GM23248 (cell line): ENCODE data around the gene SLC37A3. TPM values are rescaled to one million over a fixed set of nuclear protein-coding genes. Genes with fewer than 3 reads are reported as not detected.

ENCODE experiments used
- DNase-seq: peaks from one replicate; pipeline ENCODE4 v3.0.0-alpha.2; 2015
- H2AFZ ChIP-seq: fragments of 200-600 bp; sonication (generic); 2 replicates; pipeline ENCODE4 v1.6.1; 2016; ENCODE audit warnings: antibody characterized with exemption
- H3F3A ChIP-seq: fragments of 200-600 bp; sonication (generic); 2 replicates; pipeline ENCODE4 v1.6.1; 2016; ENCODE audit warnings: mild to moderate bottlenecking, antibody characterized with exemption, mixed run types; ENCODE audit not compliant: insufficient read depth
- H3K27ac ChIP-seq: fragments of 200-600 bp; sonication (generic); 2 replicates; pipeline ENCODE4 v1.5.1; 2016; ENCODE audit warnings: mild to moderate bottlenecking
- H3K27me3 ChIP-seq: fragments of 200-600 bp; sonication (generic); replicated peaks from 2 replicates; pipeline ENCODE4 v1.6.1; 2016; ENCODE audit warnings: mild to moderate bottlenecking; ENCODE audit not compliant: insufficient read depth
- H3K36me3 ChIP-seq: fragments of 200-600 bp; sonication (generic); 2 replicates; pipeline ENCODE4 v1.6.1; 2016; ENCODE audit warnings: low read depth, mild to moderate bottlenecking
- H3K4me1 ChIP-seq: fragments of 200-600 bp; sonication (generic); 2 replicates; pipeline ENCODE4 v1.6.1; 2016; ENCODE audit warnings: mild to moderate bottlenecking; ENCODE audit not compliant: insufficient read depth
- H3K4me2 ChIP-seq: fragments of 200-600 bp; sonication (generic); one replicate; pipeline ENCODE4 v1.6.1; 2016; ENCODE audit warnings: mild to moderate bottlenecking; ENCODE audit not compliant: unreplicated experiment
- H3K4me3 ChIP-seq: fragments of 200-600 bp; sonication (generic); 2 replicates; pipeline ENCODE4 v1.5.1; 2016; ENCODE audit warnings: mild to moderate bottlenecking
- H3K79me2 ChIP-seq: fragments of 200-600 bp; sonication (generic); 2 replicates; pipeline ENCODE4 v1.6.1; 2016; ENCODE audit warnings: mild to moderate bottlenecking; ENCODE audit not compliant: insufficient read depth
- H3K9ac ChIP-seq: fragments of 200-600 bp; sonication (generic); 2 replicates; pipeline ENCODE4 v1.6.1; 2016; ENCODE audit warnings: mild to moderate bottlenecking
- H3K9me2 ChIP-seq: fragments of 200-600 bp; sonication (generic); 2 replicates; pipeline ENCODE4 v1.6.1; 2016; ENCODE audit warnings: mixed run types, mild to moderate bottlenecking, moderate library complexity; ENCODE audit not compliant: insufficient read depth
- H3K9me3 ChIP-seq: fragments of 200-600 bp; sonication (generic); one replicate; pipeline ENCODE4 v1.6.1; 2017; ENCODE audit warnings: low read depth
- H4K20me1 ChIP-seq: fragments of 200-600 bp; sonication (generic); 2 replicates; pipeline ENCODE4 v1.6.0; 2016; ENCODE audit not compliant: insufficient read depth
- EZH2 ChIP-seq: fragments of 200-600 bp; sonication (generic); IDR thresholded peaks from 2 replicates; pipeline ENCODE4 v1.6.1; 2018; ENCODE audit warnings: antibody characterized with exemption, mild to moderate bottlenecking; ENCODE audit not compliant: insufficient read depth, poor library complexity, severe bottlenecking
- EZH2phosphoT487 ChIP-seq: fragments of 200-600 bp; sonication (generic); IDR thresholded peaks from 2 replicates; pipeline ENCODE4 v1.6.1; 2018; ENCODE audit warnings: antibody characterized with exemption, moderate library complexity, mild to moderate bottlenecking, low read depth; ENCODE audit not compliant: insufficient read depth
- WGBS, 2 experiments: methylation state at CpG; one replicate each; pipeline ENCODE4 v1.1.6; 2015 to 2017; ENCODE audit warnings: low lambda C conversion rate in 2 of 2, low coverage in 1 of 2; ENCODE audit errors: missing lambda C conversion rate in 2 of 2; 5-methylcytosine and 5-hydroxymethylcytosine counted together
- in situ Hi-C: fragments of 300-500 bp; cut with MboI; formaldehyde crosslinking; loops from 2 replicates; pipeline ENCODE4 v1.15.0; 2020
- polyA plus RNA-seq: library from polyadenylated mRNA; unstranded; fragments of >200 nt; fragmentation: Nextera tagmentation; extraction: Ambion mirVana; gene quantifications from 2 replicates; pipeline ENCODE4 v1.2.1, GENCODE V29; 2016
- total RNA-seq: library from RNA; depleted of rRNA; stranded (reverse); fragments of >200 nt; shearing (Covaris generic); gene quantifications from 2 replicates; pipeline ENCODE4 v1.2.3, GENCODE V29; 2014

SLC37A3 gene
- total and polyA plus RNA-seq, 2 experiments from 2014 or later: 39.8 to 61.7 TPM

- no peaks in the 10 kb centered on the region for H4K20me1 ChIP-seq
- H3K9me2 ChIP-seq: no peaks in the 10 kb centered on the region
- no peaks in the 10 kb centered on the region for H3K27me3 ChIP-seq
- H3K4me1 ChIP-seq: peaks cover 21% of the 10 kb centered on the region
- H3K4me2 ChIP-seq: peak overlapping the region; percentile 72
- H3K9me3 ChIP-seq: no peaks in the 10 kb centered on the region
- H3K9ac ChIP-seq: peak overlapping the region; percentile 84
- peak overlapping the region; percentile 72 for H2AFZ ChIP-seq
- peak overlapping the region; percentile 57 for H3K4me3 ChIP-seq
- in situ Hi-C loops: loop anchor here (25.0 kb wide), 1 partner anchor 712 kb away; no protein-coding TSS in a partner anchor
- peaks cover 10% of the 10 kb centered on the region; the same call in 1 of the 2 replicates for H3K36me3 ChIP-seq
- peak overlapping the region; percentile 98 for H3K27ac ChIP-seq
- WGBS, 2 experiments: 4 to 5% methylated on average over 8 of the region's 8 CpGs
- H3F3A ChIP-seq: peaks cover 27% of the 10 kb centered on the region
- peak; percentile 79 for DNase-seq
- TF ChIP-seq EZH2phosphoT487: no peak
- TF ChIP-seq EZH2: no peak
- no peaks in the 10 kb centered on the region for H3K79me2 ChIP-seq
Measured at GRCh38 chr7:140349144-140349771, 49.1 kb downstream of the SLC37A3 start.

- no peak for TF ChIP-seq EZH2
- no peak for TF ChIP-seq EZH2phosphoT487
- Histone ChIP-seq H3K27me3 (no peaks in the 10 kb centered on the region), H4K20me1 (no peaks in the 10 kb centered on the region), H3K27ac (peak overlapping the region; percentile 98), H3F3A (peaks cover 27% of the 10 kb centered on the region), H3K9me2 (no peaks in the 10 kb centered on the region), H3K4me2 (peak overlapping the region; percentile 72), H3K4me1 (peaks cover 21% of the 10 kb centered on the region), H3K79me2 (no peaks in the 10 kb centered on the region), H3K36me3 (peaks cover 8% of the 10 kb centered on the region; the same call in 1 of the 2 replicates), H3K9me3 (no peaks in the 10 kb centered on the region), H3K9ac (peak overlapping the region; percentile 84), H2AFZ (peak overlapping the region; percentile 72), H3K4me3 (peak overlapping the region; percentile 57; the same call in 1 of the 2 replicates)
- 29 to 31% methylated on average over 13 of the region's 13 CpGs for whole genome bisulfite sequencing, 2 experiments
- DNase-seq: peak; percentile 98
- in situ Hi-C loops: loop anchor here (25.0 kb wide), 1 partner anchor 711 kb away; no protein-coding TSS in a partner anchor
Measured at GRCh38 chr7:140348161-140348849, 50.0 kb downstream of the SLC37A3 start.

- in situ Hi-C loops: loop anchor here (25.0 kb wide), 1 partner anchor 710 kb away; no protein-coding TSS in a partner anchor
- Histone ChIP-seq H3F3A (peaks cover 27% of the 10 kb centered on the region), H3K4me1 (peaks cover 21% of the 10 kb centered on the region), H2AFZ (no peak overlapping the region), H3K79me2 (no peaks in the 10 kb centered on the region), H4K20me1 (no peaks in the 10 kb centered on the region), H3K36me3 (peaks cover 13% of the 10 kb centered on the region; the same call in 1 of the 2 replicates), H3K27ac (peak overlapping the region; percentile 98; the same call in 1 of the 2 replicates), H3K9me3 (no peaks in the 10 kb centered on the region), H3K9me2 (no peaks in the 10 kb centered on the region), H3K9ac (no peak overlapping the region), H3K4me3 (no peak overlapping the region), H3K4me2 (no peak overlapping the region), H3K27me3 (no peaks in the 10 kb centered on the region)
- no peak for TF ChIP-seq EZH2phosphoT487
- no peak for TF ChIP-seq EZH2
- 90 to 93% methylated on average over 5 of the region's 5 CpGs for WGBS, 2 experiments
- no peak for DNase-seq
Measured at GRCh38 chr7:140347218-140347617, 51.1 kb downstream of the SLC37A3 start.

GRCh38 chr7:140345426-140345825 lies 52.9 kb downstream of the SLC37A3 start:
- no peaks in the 10 kb centered on the region for H4K20me1 ChIP-seq
- H3K27me3 ChIP-seq: no peaks in the 10 kb centered on the region
- TF ChIP-seq EZH2 (no peak), EZH2phosphoT487 (no peak)
- no peak overlapping the region for H2AFZ ChIP-seq
- H3K4me1 ChIP-seq: peaks cover 21% of the 10 kb centered on the region
- H3K9ac ChIP-seq: no peak overlapping the region
- no peak overlapping the region for H3K4me2 ChIP-seq
- in situ Hi-C loops: loop anchor here (25.0 kb wide), 1 partner anchor 708 kb away; no protein-coding TSS in a partner anchor
- H3K9me2 ChIP-seq: no peaks in the 10 kb centered on the region
- H3K79me2 ChIP-seq: no peaks in the 10 kb centered on the region
- no peak overlapping the region for H3K27ac ChIP-seq
- no peak for DNase-seq
- H3K9me3 ChIP-seq: no peaks in the 10 kb centered on the region
- peaks cover 14% of the 10 kb centered on the region; the same call in 1 of the 2 replicates for H3K36me3 ChIP-seq
- 90 to 95% methylated on average over 3 of the region's 3 CpGs for WGBS, 2 experiments
- H3K4me3 ChIP-seq: no peak overlapping the region
- peaks cover 27% of the 10 kb centered on the region for H3F3A ChIP-seq
